ENCODE measurements around the gene ANKHD1. TPM values are rescaled to one million over a fixed set of nuclear protein-coding genes. Genes with fewer than 3 reads are reported as not detected.

ANKHD1 gene
- total and polyA plus RNA-seq, 9 of the 15 experiments (the other 6 are each of a cell fraction or from before 2014, with no cell fraction given), result 38.9 to 138 (median 78.7) TPM

GRCh38 chr5:140564196-140565023 lies 162.8 kb downstream of the ANKHD1 start, which contains the start of the genes APBB3 and SLC35A4 (continued):
- TF ChIP-seq HMG20A (CRISPR knock-in tag; conservative IDR thresholded peaks at IDR 0.05), result no peak
- no peak for TF ChIP-seq ZNF707 (CRISPR knock-in tag; conservative IDR thresholded peaks at IDR 0.05)
- TF ChIP-seq BCL6 (CRISPR knock-in tag; IDR thresholded peaks at IDR 0.05), result no peak
- peak; percentile 83 for TF ChIP-seq PHF20 (IDR thresholded peaks at IDR 0.05; ENCODE audit: partially characterized antibody)
- TF ChIP-seq RERE (CRISPR knock-in tag; IDR thresholded peaks at IDR 0.05; ENCODE audit: borderline replicate concordance), result no peak
- no peak for TF ChIP-seq CHD7 (IDR thresholded peaks at IDR 0.05; ENCODE audit: low read depth, low read length)
- TF ChIP-seq SMC3 (conservative IDR thresholded peaks at IDR 0.05; ENCODE audit: insufficient read depth, low read depth, low read length), result 0 out of 2 replicates have a peak, but pooled peaks have one; percentile 17
- 0 out of 2 replicates have a peak, but pooled peaks have one; percentile 50 for TF ChIP-seq GTF2F1 (IDR thresholded peaks at IDR 0.05; ENCODE audit: low read depth, low read length)
